ENCODE results near the gene ENTPD3.
A peak's percentile ranks its signal among the peaks of the same experiment; 100 is the strongest.
"Not testable (repeated sequence)": the region's sequence is repeated elsewhere in the genome, so short reads cannot be mapped to it uniquely, and the experiment has no call there.

Gene ENTPD3

GRCh38 chr3:40460481-40460880 lies 73.5 kb downstream of the ENTPD3 start:
- not testable (repeated sequence) for DNase-seq (ENCODE audit: low read depth in 2 of 2)

GRCh38 chr3:40461161-40461560 lies 74.2 kb downstream of the ENTPD3 start:
- no peak for DNase-seq (ENCODE audit: low read depth in 2 of 2)

DNA sequence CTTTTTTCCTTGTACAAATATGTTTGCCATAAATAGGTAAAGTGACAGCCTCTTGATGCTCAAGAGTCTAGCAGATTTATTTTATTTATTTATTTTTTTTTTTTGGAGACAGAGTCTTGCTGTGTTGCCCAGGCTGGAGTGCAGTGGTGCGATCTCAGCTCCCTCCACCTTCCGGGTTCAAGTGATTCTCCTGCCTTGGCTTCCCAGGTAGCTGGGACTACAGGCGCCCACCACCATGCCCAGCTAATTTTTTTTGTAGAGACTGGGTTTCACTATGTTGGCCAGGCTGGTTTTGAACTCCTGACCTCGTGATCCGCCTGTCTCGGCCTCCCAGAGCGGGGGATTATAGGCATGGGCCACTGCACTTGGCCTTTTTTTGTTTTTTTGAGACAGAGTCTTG lies 75.9 kb downstream of the ENTPD3 start:
- DNase-seq (ENCODE audit: low read depth in 2 of 2) = not testable (repeated sequence)

GRCh38 chr3:40463579-40463978 lies 76.6 kb downstream of the ENTPD3 start:
- DNase-seq (ENCODE audit: low read depth in 2 of 2) = no peak

GRCh38 chr3:40464339-40465110 lies 77.5 kb downstream of the ENTPD3 start:
- DNase-seq (ENCODE audit: low read depth in 2 of 2) = no peak

DNA sequence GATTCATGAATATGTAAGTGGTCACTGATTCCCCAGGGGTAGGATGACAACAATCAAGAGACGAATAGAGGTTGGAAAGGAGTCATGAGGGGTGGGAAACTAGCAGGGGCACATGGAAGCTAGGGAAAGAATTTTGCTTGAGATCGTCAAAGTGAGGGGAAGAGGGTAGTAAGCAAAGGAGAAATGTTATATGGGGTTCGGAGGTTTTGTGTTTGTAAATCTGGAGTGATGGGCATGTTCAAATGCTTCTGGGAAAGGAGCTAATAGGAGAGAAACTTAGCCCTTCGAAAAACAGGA lies 78.1 kb downstream of the ENTPD3 start:
- no peak for DNase-seq (ENCODE audit: low read depth in 2 of 2)

- DNase-seq (ENCODE audit: low read depth in 2 of 2) = no peak
Measured at GRCh38 chr3:40465456-40465855, 78.5 kb downstream of the ENTPD3 start.

- no peak for DNase-seq (ENCODE audit: low read depth in 2 of 2)
Measured at GRCh38 chr3:40468018-40468417, 81.0 kb downstream of the ENTPD3 start.

DNA sequence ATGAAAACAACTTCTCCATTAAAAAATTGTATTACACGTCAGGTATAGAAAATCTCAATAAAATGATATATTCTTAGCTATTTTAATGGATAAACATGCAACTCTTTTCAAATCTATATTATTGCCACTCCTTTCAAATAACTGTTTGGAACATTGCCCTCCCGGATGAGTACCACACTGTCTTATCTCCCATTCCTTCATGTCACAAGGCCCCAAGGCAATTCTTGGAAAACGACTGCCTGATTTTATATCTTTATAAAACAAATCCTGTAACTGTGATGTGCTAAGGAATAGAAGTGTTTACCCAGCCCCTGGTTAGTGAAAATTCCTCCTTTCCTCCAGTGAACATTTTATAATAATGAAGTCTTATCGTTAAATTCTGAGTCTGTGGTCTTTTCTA lies 83.7 kb downstream of the ENTPD3 start:
- no peak for DNase-seq (ENCODE audit: low read depth in 2 of 2)

DNA sequence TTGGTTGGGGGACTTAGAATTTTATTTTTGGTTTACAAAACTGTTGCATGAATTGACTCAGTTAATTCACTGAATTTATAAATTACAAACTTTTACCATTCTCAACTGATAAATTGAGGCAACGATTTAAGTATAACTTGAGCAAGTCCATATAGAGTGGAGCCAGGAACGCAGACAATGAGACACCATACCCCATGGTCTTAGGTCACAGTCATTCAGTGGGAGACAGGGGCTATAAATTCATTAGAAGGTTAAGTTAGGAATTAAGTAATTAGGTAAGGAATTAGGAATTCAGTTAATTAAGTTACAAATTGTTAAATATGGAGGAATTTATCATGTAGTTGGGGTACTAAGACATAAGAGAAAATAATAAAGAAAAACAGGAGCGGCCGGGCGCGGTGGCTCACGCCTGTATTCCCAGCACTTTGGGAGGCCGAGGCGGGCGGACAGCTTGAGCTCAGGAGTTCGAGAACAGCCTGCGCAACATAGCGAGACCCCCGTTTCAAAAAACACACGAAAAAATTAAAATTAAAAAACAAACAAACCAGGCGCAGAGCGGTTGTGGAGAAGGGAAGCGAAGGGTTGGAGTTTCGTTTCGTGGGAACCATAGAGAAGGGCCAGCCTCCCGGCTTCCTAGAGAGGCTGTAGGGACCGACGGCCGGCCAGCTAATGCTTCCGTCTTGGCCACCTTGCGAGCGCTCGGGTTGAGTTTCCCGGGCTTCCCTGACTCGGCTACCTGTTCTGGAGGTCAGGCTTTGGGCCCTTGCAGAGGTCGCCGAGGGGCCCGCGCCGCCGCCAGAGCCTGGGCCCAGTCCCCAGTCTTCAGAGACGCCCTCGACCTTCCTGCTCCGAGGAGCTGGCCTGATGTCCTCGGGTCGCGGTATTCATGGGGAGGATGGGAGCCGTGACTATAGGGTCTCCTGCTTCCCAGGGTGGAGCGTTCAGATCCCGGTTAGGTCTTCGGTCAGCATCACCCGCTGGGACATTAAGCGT lies 89.8 kb downstream of the ENTPD3 start, which contains the start of gene ZNF619:
TSS of gene ZNF619 (plus strand) at position 645 of the 993 bp plus-strand sequence. CDS start 858 bp downstream, outside the sequence.
- peak in 1 of 2 donors; percentile 36 for DNase-seq (ENCODE audit: low read depth in 2 of 2)

DNA sequence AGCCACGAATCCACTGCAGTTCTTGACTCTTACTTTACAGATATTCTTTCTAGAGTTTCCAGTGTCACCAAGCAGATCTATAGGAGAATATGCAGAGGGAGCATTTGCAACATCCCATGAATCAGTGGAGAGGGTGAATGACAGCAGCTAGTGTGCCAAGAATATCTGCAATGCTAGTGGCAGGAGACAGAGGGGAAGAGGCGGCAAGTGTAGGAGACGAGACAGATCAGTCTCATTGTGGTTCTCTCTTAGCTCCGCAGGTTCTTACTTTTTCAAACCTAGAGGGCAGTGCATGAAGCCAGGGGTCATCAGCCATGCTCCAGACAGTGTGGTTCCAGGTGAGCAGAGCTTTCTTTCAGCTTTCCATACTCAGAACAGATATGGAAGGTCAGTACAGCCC lies 90.7 kb downstream of the ENTPD3 start:
- no peak for DNase-seq (ENCODE audit: low read depth in 2 of 2)
